Neural progenitor cell (in vitro differentiated cells): Measurements from ENCODE around the gene COL6A5. TPM values are rescaled to one million over a fixed set of nuclear protein-coding genes. Genes with fewer than 3 reads are reported as not detected.

Experiments used
- DNase-seq: peaks from one replicate; pipeline ENCODE4 v3.0.0-alpha.2; 2016; ENCODE audit warnings: low spot score
- H2AFZ ChIP-seq: fragments of 200-600 bp; sonication (generic); replicated peaks from 2 replicates; pipeline ENCODE4 v1.6.1; 2016; ENCODE audit warnings: antibody characterized with exemption
- H3F3A ChIP-seq: fragments of 200-600 bp; sonication (generic); 2 replicates; pipeline ENCODE4 v1.6.1; 2016; ENCODE audit warnings: antibody characterized with exemption, low read depth
- H3K27ac ChIP-seq: fragments of 200-600 bp; sonication (generic); 2 replicates; pipeline ENCODE4 v1.5.1; 2016; ENCODE audit warnings: mild to moderate bottlenecking
- H3K27me3 ChIP-seq: fragments of 200-600 bp; sonication (generic); 2 replicates; pipeline ENCODE4 v1.6.1; 2016; ENCODE audit warnings: mild to moderate bottlenecking, moderate library complexity
- H3K36me3 ChIP-seq: fragments of 200-600 bp; sonication (generic); 2 replicates; pipeline ENCODE4 v1.5.1; 2016
- H3K4me1 ChIP-seq: fragments of 200-600 bp; sonication (generic); 2 replicates; pipeline ENCODE4 v1.6.1; 2016; ENCODE audit warnings: mixed run types
- H3K4me2 ChIP-seq: fragments of 200-600 bp; sonication (generic); 2 replicates; pipeline ENCODE4 v1.6.1; 2016
- H3K4me3 ChIP-seq: fragments of 200-600 bp; sonication (generic); 2 replicates; pipeline ENCODE4 v1.5.1; 2016
- H3K79me2 ChIP-seq: fragments of 200-600 bp; sonication (generic); 2 replicates; pipeline ENCODE4 v1.6.1; 2016; ENCODE audit warnings: low read depth
- H3K9ac ChIP-seq: fragments of 200-600 bp; sonication (generic); 2 replicates; pipeline ENCODE4 v1.6.1; 2016
- H3K9me3 ChIP-seq: fragments of 200-600 bp; sonication (generic); 2 replicates; pipeline ENCODE4 v1.5.1; 2016; ENCODE audit warnings: low read depth
- H4K20me1 ChIP-seq: fragments of 200-600 bp; sonication (generic); 2 replicates; pipeline ENCODE4 v1.6.1; 2016; ENCODE audit warnings: low read depth
- H3K27ac Mint-ChIP-seq: 3 replicates; pipeline ENCODE4 v1.8.0; 2021; ENCODE audit warnings: mixed read lengths
- H3K27me3 Mint-ChIP-seq: 2 replicates; pipeline ENCODE4 v1.8.0; 2022; ENCODE audit warnings: low read depth, mild to moderate bottlenecking, inconsistent platforms, moderate library complexity, mixed read lengths; ENCODE audit not compliant: insufficient read depth
- H3K36me3 Mint-ChIP-seq: 3 replicates; pipeline ENCODE4 v1.8.0; 2021; ENCODE audit warnings: mixed read lengths
- H3K4me1 Mint-ChIP-seq: 3 replicates; pipeline ENCODE4 v1.8.0; 2021; ENCODE audit warnings: mixed read lengths
- H3K4me3 Mint-ChIP-seq: 3 replicates; pipeline ENCODE4 v1.8.0; 2021; ENCODE audit warnings: mild to moderate bottlenecking, moderate library complexity, mixed read lengths
- H3K9me3 Mint-ChIP-seq: 3 replicates; pipeline ENCODE4 v1.8.0; 2020; ENCODE audit warnings: mixed read lengths
- EZH2 ChIP-seq: fragments of 200-600 bp; sonication (generic); IDR thresholded peaks from 2 replicates; pipeline ENCODE4 v1.6.1; 2017; ENCODE audit warnings: antibody characterized with exemption, mild to moderate bottlenecking, moderate library complexity
- EZH2phosphoT487 ChIP-seq: fragments of 200-600 bp; sonication (generic); IDR thresholded peaks from 2 replicates; pipeline ENCODE4 v1.6.1; 2017; ENCODE audit warnings: antibody characterized with exemption
- total RNA-seq: library from RNA; depleted of rRNA; stranded (reverse); fragments of >200 nt; gene quantifications from 2 replicates; pipeline ENCODE4 v1.2.3, GENCODE V29; 2015; ENCODE audit warnings: low replicate concordance
- TF ChIP-seq, protein P1 (sequence below): fragments of 200-600 bp; sonication (generic); IDR thresholded peaks from 2 replicates; pipeline ENCODE4 v1.5.1; 2017; ENCODE audit warnings: antibody characterized with exemption, mild to moderate bottlenecking

Gene COL6A5
- total RNA-seq, 1 donor from 2014 or later = not detected

- H2AFZ ChIP-seq = no peak overlapping the region
- H3K9ac ChIP-seq = no peak overlapping the region
- H3F3A ChIP-seq = no peaks in the 10 kb centered on the region
- no peaks in the 10 kb centered on the region for H3K27me3 ChIP-seq
- no peaks in the 10 kb centered on the region for H3K36me3 ChIP-seq
- H3K4me1 ChIP-seq = peaks cover 5% of the 10 kb centered on the region
- H4K20me1 ChIP-seq = no peaks in the 10 kb centered on the region
- H3K4me1 Mint-ChIP-seq = peaks cover 3% of the 10 kb centered on the region
- no peak overlapping the region for H3K4me2 ChIP-seq
- no peaks in the 10 kb centered on the region for H3K79me2 ChIP-seq
- H3K9me3 Mint-ChIP-seq = no peaks in the 10 kb centered on the region
- TF ChIP-seq EZH2phosphoT487 (no peak), EZH2 (no peak)
- H3K9me3 ChIP-seq = no peaks in the 10 kb centered on the region
- H3K27me3 Mint-ChIP-seq = no peaks in the 10 kb centered on the region
- H3K27ac ChIP-seq = no peak overlapping the region
- no peak overlapping the region for H3K27ac Mint-ChIP-seq
- no peaks in the 10 kb centered on the region for H3K36me3 Mint-ChIP-seq
- DNase-seq = no peak
- H3K4me3 ChIP-seq = no peak overlapping the region
- H3K4me3 Mint-ChIP-seq = no peak overlapping the region
These were observed 75.0 kb downstream of the COL6A5 start for GRCh38 chr3:130420466-130420865.

DNA sequence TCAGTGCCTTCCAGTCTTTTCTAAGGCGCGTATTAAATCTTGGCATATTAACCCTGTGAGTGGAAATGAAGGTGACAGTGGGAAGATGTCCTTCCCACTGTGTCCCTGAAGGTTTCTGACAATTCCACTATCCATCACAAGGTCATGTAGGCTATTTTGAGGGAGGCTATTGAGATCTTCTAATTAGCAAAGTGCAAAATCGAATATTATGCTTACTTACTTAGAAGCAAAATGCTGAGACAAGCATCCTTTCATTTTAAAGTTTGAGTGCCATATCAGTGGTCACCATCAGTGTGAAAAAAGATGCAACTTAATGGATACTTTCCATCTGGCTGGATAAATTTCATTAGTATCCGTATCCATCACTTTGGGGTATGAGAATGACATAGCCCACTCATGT, 77.6 kb downstream of the COL6A5 start:
- Mint-ChIP-seq H3K27me3 (no peaks in the 10 kb centered on the region), H3K27ac (no peak overlapping the region), H3K4me1 (no peaks in the 10 kb centered on the region), H3K4me3 (no peak overlapping the region), H3K36me3 (no peaks in the 10 kb centered on the region), H3K9me3 (no peaks in the 10 kb centered on the region)
- no peak for DNase-seq
- no peak overlapping the region for H3K27ac ChIP-seq
- no peaks in the 10 kb centered on the region for H4K20me1 ChIP-seq
- TF ChIP-seq EZH2 (no peak), EZH2phosphoT487 (no peak)
- TF ChIP-seq, protein P1, sequence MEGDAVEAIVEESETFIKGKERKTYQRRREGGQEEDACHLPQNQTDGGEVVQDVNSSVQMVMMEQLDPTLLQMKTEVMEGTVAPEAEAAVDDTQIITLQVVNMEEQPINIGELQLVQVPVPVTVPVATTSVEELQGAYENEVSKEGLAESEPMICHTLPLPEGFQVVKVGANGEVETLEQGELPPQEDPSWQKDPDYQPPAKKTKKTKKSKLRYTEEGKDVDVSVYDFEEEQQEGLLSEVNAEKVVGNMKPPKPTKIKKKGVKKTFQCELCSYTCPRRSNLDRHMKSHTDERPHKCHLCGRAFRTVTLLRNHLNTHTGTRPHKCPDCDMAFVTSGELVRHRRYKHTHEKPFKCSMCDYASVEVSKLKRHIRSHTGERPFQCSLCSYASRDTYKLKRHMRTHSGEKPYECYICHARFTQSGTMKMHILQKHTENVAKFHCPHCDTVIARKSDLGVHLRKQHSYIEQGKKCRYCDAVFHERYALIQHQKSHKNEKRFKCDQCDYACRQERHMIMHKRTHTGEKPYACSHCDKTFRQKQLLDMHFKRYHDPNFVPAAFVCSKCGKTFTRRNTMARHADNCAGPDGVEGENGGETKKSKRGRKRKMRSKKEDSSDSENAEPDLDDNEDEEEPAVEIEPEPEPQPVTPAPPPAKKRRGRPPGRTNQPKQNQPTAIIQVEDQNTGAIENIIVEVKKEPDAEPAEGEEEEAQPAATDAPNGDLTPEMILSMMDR = no peak
- no peak overlapping the region for H2AFZ ChIP-seq
- H3F3A ChIP-seq = no peaks in the 10 kb centered on the region
- H3K4me2 ChIP-seq = no peak overlapping the region
- H3K79me2 ChIP-seq = no peaks in the 10 kb centered on the region
- H3K9me3 ChIP-seq = no peaks in the 10 kb centered on the region
- no peaks in the 10 kb centered on the region for H3K27me3 ChIP-seq
- no peaks in the 10 kb centered on the region for H3K36me3 ChIP-seq
- no peak overlapping the region for H3K9ac ChIP-seq
- no peaks in the 10 kb centered on the region for H3K4me1 ChIP-seq
- no peak overlapping the region for H3K4me3 ChIP-seq

- no peak overlapping the region for H3K4me2 ChIP-seq
- Mint-ChIP-seq H3K9me3 (no peaks in the 10 kb centered on the region), H3K4me1 (no peaks in the 10 kb centered on the region), H3K4me3 (no peak overlapping the region), H3K36me3 (no peaks in the 10 kb centered on the region), H3K27ac (no peak overlapping the region), H3K27me3 (no peaks in the 10 kb centered on the region)
- H3K4me3 ChIP-seq = no peak overlapping the region
- TF ChIP-seq EZH2 = no peak
- TF ChIP-seq, protein P1 = no peak
- DNase-seq = no peak
- H3K27me3 ChIP-seq = no peaks in the 10 kb centered on the region
- H3K9ac ChIP-seq = no peak overlapping the region
- no peak overlapping the region for H3K27ac ChIP-seq
- no peaks in the 10 kb centered on the region for H3F3A ChIP-seq
- H3K4me1 ChIP-seq = no peaks in the 10 kb centered on the region
- no peaks in the 10 kb centered on the region for H4K20me1 ChIP-seq
- H2AFZ ChIP-seq = no peak overlapping the region
- H3K79me2 ChIP-seq = no peaks in the 10 kb centered on the region
- no peaks in the 10 kb centered on the region for H3K9me3 ChIP-seq
- no peaks in the 10 kb centered on the region for H3K36me3 ChIP-seq
These were observed 79.4 kb downstream of the COL6A5 start for GRCh38 chr3:130424837-130425236.

DNA sequence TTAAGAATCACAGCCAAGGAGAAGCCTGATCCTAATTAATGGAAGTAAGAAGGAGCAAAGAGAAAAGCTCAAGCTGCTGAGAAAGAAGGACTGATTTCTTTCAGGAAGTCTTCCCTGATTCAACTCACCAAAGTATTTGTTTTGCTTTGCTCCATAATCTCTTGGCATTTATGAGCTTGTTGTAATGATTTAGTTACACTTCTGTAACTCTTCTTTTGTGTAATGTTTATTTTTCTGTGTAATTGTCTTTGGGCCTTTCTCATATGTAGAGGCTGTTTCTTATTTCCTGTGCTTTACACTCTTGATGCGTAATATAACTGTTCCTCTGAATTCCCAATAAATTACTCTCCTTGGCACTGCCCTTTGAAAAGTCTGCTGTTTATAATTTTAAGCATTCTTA, 80.0 kb downstream of the COL6A5 start:
- Mint-ChIP-seq H3K9me3 (no peaks in the 10 kb centered on the region), H3K4me1 (no peaks in the 10 kb centered on the region), H3K4me3 (no peak overlapping the region), H3K36me3 (no peaks in the 10 kb centered on the region), H3K27me3 (no peaks in the 10 kb centered on the region), H3K27ac (no peak overlapping the region)
- H3K4me3 ChIP-seq = no peak overlapping the region
- H3K36me3 ChIP-seq = no peaks in the 10 kb centered on the region
- H3K27ac ChIP-seq = no peak overlapping the region
- no peak for DNase-seq
- H3K4me2 ChIP-seq = no peak overlapping the region
- no peaks in the 10 kb centered on the region for H4K20me1 ChIP-seq
- no peak overlapping the region for H3K9ac ChIP-seq
- H3K9me3 ChIP-seq = no peaks in the 10 kb centered on the region
- no peaks in the 10 kb centered on the region for H3K79me2 ChIP-seq
- no peaks in the 10 kb centered on the region for H3K4me1 ChIP-seq
- H3F3A ChIP-seq = no peaks in the 10 kb centered on the region
- no peak overlapping the region for H2AFZ ChIP-seq
- TF ChIP-seq EZH2 (no peak), EZH2phosphoT487 (no peak)
- TF ChIP-seq, protein P1 = no peak
- H3K27me3 ChIP-seq = no peaks in the 10 kb centered on the region
